Measurements from ENCODE around the gene GPR156. TPM values are rescaled to one million over a fixed set of nuclear protein-coding genes. Genes with fewer than 3 reads are reported as not detected.

GPR156 gene
- total and polyA plus RNA-seq, 10 of the 15 experiments (the other 5 are each of a cell fraction or from before 2014, with no cell fraction given), result 0.08 to 0.15 (median 0.11) TPM; not detected in 6

- TF ChIP-seq ATF2 (IDR thresholded peaks at IDR 0.05; ENCODE audit: low read length), result no peak
- TF ChIP-seq SMAD1 (IDR thresholded peaks at IDR 0.05; ENCODE audit: low read depth, partially characterized antibody), result no peak
- TF ChIP-seq PRDM15 (CRISPR knock-in tag; IDR thresholded peaks at IDR 0.05), result no peak
- TF ChIP-seq CTCF (IDR thresholded peaks at IDR 0.05 in 2 of 3, conservative IDR thresholded peaks at IDR 0.05 in 1 of 3; ENCODE audit: control insufficient read depth in 2 of 3, extremely low read depth in 1 of 3, insufficient read depth in 1 of 3, low read depth in 3 of 3, low read length in 3 of 3), result no peak
Measured at GRCh38 chr3:120180731-120181412, 104.2 kb downstream of the GPR156 start (continued).

All from GM12878 (cell line).